DMS53 treated with DMSO at 0.1 percent for 48 hours (cell line): ENCODE data around the gene NPIPA2.
"Not testable (repeated sequence)": the region's sequence is repeated elsewhere in the genome, so short reads cannot be mapped to it uniquely, and the experiment has no call there.

Source experiments
- DNase-seq: peaks from one replicate; lab custom pipeline; 2025; ENCODE audit not compliant: unreplicated experiment; lab: John Stamatoyannopoulos, UW

The NPIPA2 gene

GRCh38 chr16:14742273-14743128 lies at the start of gene NPIPA2:
Gene NPIPA2 (plus strand): TSS chr16:14742533. CDS start chr16:14748066, 5,533 bp downstream.
- not testable (repeated sequence) for DNase-seq

- not testable (repeated sequence) for DNase-seq
Measured at GRCh38 chr16:14694129-14694528, 48.2 kb upstream of the NPIPA2 start, which contains the start of gene PLA2G10. Gene PLA2G10 (minus strand): TSS chr16:14694308. CDS start chr16:14694229, 79 bp downstream.

- DNase-seq, result not testable (repeated sequence)
Measured at GRCh38 chr16:14701859-14702258, 40.5 kb upstream of the NPIPA2 start.

- not testable (repeated sequence) for DNase-seq
Measured at GRCh38 chr16:14702672-14703071, 39.7 kb upstream of the NPIPA2 start.

- not testable (repeated sequence) for DNase-seq
Measured at GRCh38 chr16:14703156-14704011, 38.9 kb upstream of the NPIPA2 start, which contains the start of gene NPIPA3. Gene NPIPA3 (plus strand): TSS chr16:14703411. CDS start chr16:14708944, 5,533 bp downstream.

- DNase-seq, result not testable (repeated sequence)
Measured at GRCh38 chr16:14733233-14733632, 9.1 kb upstream of the NPIPA2 start.

- DNase-seq, result not testable (repeated sequence)
Measured at GRCh38 chr16:14740832-14741385, 1.4 kb upstream of the NPIPA2 start.

- not testable (repeated sequence) for DNase-seq
Measured at GRCh38 chr16:14741794-14742193, 539 bp upstream of the NPIPA2 start.

- DNase-seq, result not testable (repeated sequence)
Measured at GRCh38 chr16:14773654-14774053, 31.3 kb downstream of the NPIPA2 start.

- not testable (repeated sequence) for DNase-seq
Measured at GRCh38 chr16:14775624-14776023, 33.3 kb downstream of the NPIPA2 start.

GRCh38 chr16:14776763-14777162 lies 34.4 kb downstream of the NPIPA2 start:
- DNase-seq, result not testable (repeated sequence)

- not testable (repeated sequence) for DNase-seq
Measured at GRCh38 chr16:14779368-14779877, 37.1 kb downstream of the NPIPA2 start.

GRCh38 chr16:14786180-14786579 lies 43.8 kb downstream of the NPIPA2 start:
- DNase-seq, result not testable (repeated sequence)

- not testable (repeated sequence) for DNase-seq
Measured at GRCh38 chr16:14789577-14789976, 47.2 kb downstream of the NPIPA2 start.

- DNase-seq, result not testable (repeated sequence)
Measured at GRCh38 chr16:14790320-14790956, 48.1 kb downstream of the NPIPA2 start.

GRCh38 chr16:14792914-14793313 lies 50.6 kb downstream of the NPIPA2 start:
- DNase-seq, result not testable (repeated sequence)

- not testable (repeated sequence) for DNase-seq
Measured at GRCh38 chr16:14797558-14797957, 55.2 kb downstream of the NPIPA2 start.

GRCh38 chr16:14803577-14803976 lies 61.2 kb downstream of the NPIPA2 start:
- DNase-seq, result not testable (repeated sequence)

- not testable (repeated sequence) for DNase-seq
Measured at GRCh38 chr16:14807184-14807678, 64.9 kb downstream of the NPIPA2 start.

GRCh38 chr16:14813890-14814289 lies 71.6 kb downstream of the NPIPA2 start:
- not testable (repeated sequence) for DNase-seq
